ACC112 (cell line): Measurements from ENCODE around the gene HDAC3.
"Not testable (repeated sequence)": the region's sequence is repeated elsewhere in the genome, so short reads cannot be mapped to it uniquely, and the experiment has no call there.

Experiments
- H2AFZ ChIP-seq: fragments of 200-600 bp; sonication (generic); one replicate; pipeline ENCODE4 v1.6.0; 2017; ENCODE audit warnings: antibody characterized with exemption, low read length; ENCODE audit not compliant: unreplicated experiment
- H3K27ac ChIP-seq: fragments of 200-600 bp; sonication (generic); 2 replicates; pipeline ENCODE4 v1.5.1; 2014; ENCODE audit warnings: low read depth, mild to moderate bottlenecking, antibody characterized with exemption, low read length, moderate library complexity
- H3K27me3 ChIP-seq: fragments of 200-600 bp; sonication (generic); 2 replicates; pipeline ENCODE4 v1.6.1; 2014; ENCODE audit warnings: mild to moderate bottlenecking, antibody characterized with exemption, low read length, moderate library complexity, mixed read lengths; ENCODE audit not compliant: insufficient read depth
- H3K36me3 ChIP-seq: fragments of 200-600 bp; sonication (generic); 2 replicates; pipeline ENCODE4 v1.6.1; 2016; ENCODE audit warnings: mild to moderate bottlenecking, antibody characterized with exemption, low read length, moderate library complexity, mixed read lengths; ENCODE audit not compliant: insufficient read depth
- H3K4me1 ChIP-seq: fragments of 200-600 bp; sonication (generic); one replicate; pipeline ENCODE4 v1.6.1; 2016; ENCODE audit warnings: low read length, mixed read lengths; ENCODE audit not compliant: insufficient read depth, unreplicated experiment, control insufficient read depth
- H3K4me3 ChIP-seq: fragments of 200-600 bp; sonication (generic); 2 replicates; pipeline ENCODE4 v1.5.1; 2014; ENCODE audit warnings: mild to moderate bottlenecking, low read depth, low read length
- H3K79me2 ChIP-seq: fragments of 200-600 bp; sonication (generic); one replicate; pipeline ENCODE4 v1.6.0; 2016; ENCODE audit warnings: low read length; ENCODE audit not compliant: control insufficient read depth, unreplicated experiment, insufficient read depth

The HDAC3 gene

GRCh38 chr5:141617128-141617527 lies 19.5 kb downstream of the HDAC3 start:
- H3K36me3 ChIP-seq = peaks cover 13% of the 10 kb centered on the region
- H3K27ac ChIP-seq = peak overlapping the region; percentile 57
- H2AFZ ChIP-seq = no peak overlapping the region
- H3K4me3 ChIP-seq = peak overlapping the region; percentile 89
- H3K79me2 ChIP-seq = peaks cover 57% of the 10 kb centered on the region
- no peaks in the 10 kb centered on the region for H3K27me3 ChIP-seq
- H3K4me1 ChIP-seq = peaks cover 18% of the 10 kb centered on the region

GRCh38 chr5:141615991-141616720 lies 20.5 kb downstream of the HDAC3 start:
- Histone ChIP-seq H2AFZ (no peak overlapping the region), H3K27ac (no peak overlapping the region), H3K4me3 (peak overlapping the region; percentile 89), H3K79me2 (peaks cover 66% of the 10 kb centered on the region), H3K4me1 (peaks cover 18% of the 10 kb centered on the region), H3K36me3 (peaks cover 13% of the 10 kb centered on the region), H3K27me3 (no peaks in the 10 kb centered on the region)

- Histone ChIP-seq H3K36me3 (0 out of 2 replicates have a peak, but pooled peaks cover 8% of the 10 kb centered on the region), H2AFZ (no peak overlapping the region), H3K4me1 (peaks cover 18% of the 10 kb centered on the region), H3K4me3 (no peak overlapping the region), H3K79me2 (peaks cover 88% of the 10 kb centered on the region), H3K27ac (no peak overlapping the region), H3K27me3 (no peaks in the 10 kb centered on the region)
Observed at GRCh38 chr5:141613344-141613743, 23.3 kb downstream of the HDAC3 start.

- no peak overlapping the region for H3K4me3 ChIP-seq
- 0 out of 2 replicates have a peak, but pooled peaks cover 7% of the 10 kb centered on the region for H3K36me3 ChIP-seq
Observed at GRCh38 chr5:141611289-141611688, 25.4 kb downstream of the HDAC3 start.

GRCh38 chr5:141609921-141610320 lies 26.7 kb downstream of the HDAC3 start:
- not testable (repeated sequence) for H3K36me3 ChIP-seq, H3K27me3 ChIP-seq, H2AFZ ChIP-seq, H3K4me3 ChIP-seq, H3K27ac ChIP-seq
- peaks cover 11% of the 10 kb centered on the region for H3K4me1 ChIP-seq
- peaks cover 91% of the 10 kb centered on the region for H3K79me2 ChIP-seq

More at GRCh38 chr5:141611289-141611688, 25.4 kb downstream of the HDAC3 start:
- Histone ChIP-seq H3K4me1 (peaks cover 6% of the 10 kb centered on the region), H2AFZ (no peak overlapping the region), H3K79me2 (peaks cover 88% of the 10 kb centered on the region), H3K27ac (no peak overlapping the region), H3K27me3 (no peaks in the 10 kb centered on the region)

- Histone ChIP-seq H3K36me3 (no peaks in the 10 kb centered on the region), H3K27ac (no peak overlapping the region), H3K79me2 (peaks cover 88% of the 10 kb centered on the region), H3K4me1 (peaks cover 18% of the 10 kb centered on the region), H3K27me3 (no peaks in the 10 kb centered on the region), H3K4me3 (no peak overlapping the region), H2AFZ (no peak overlapping the region)
Observed at GRCh38 chr5:141609044-141609443, 27.6 kb downstream of the HDAC3 start.

GRCh38 chr5:141608557-141608956 lies 28.1 kb downstream of the HDAC3 start:
- H3K79me2 ChIP-seq = peaks cover 88% of the 10 kb centered on the region
- H3K36me3 ChIP-seq = no peaks in the 10 kb centered on the region
- no peaks in the 10 kb centered on the region for H3K27me3 ChIP-seq
- H3K27ac ChIP-seq = no peak overlapping the region
- H3K4me3 ChIP-seq = no peak overlapping the region
- H2AFZ ChIP-seq = no peak overlapping the region
- H3K4me1 ChIP-seq = peaks cover 23% of the 10 kb centered on the region

GRCh38 chr5:141608046-141608445 lies 28.6 kb downstream of the HDAC3 start:
- Histone ChIP-seq H3K27me3 (no peaks in the 10 kb centered on the region), H3K36me3 (no peaks in the 10 kb centered on the region), H3K4me1 (peaks cover 23% of the 10 kb centered on the region), H2AFZ (no peak overlapping the region), H3K79me2 (peaks cover 87% of the 10 kb centered on the region), H3K4me3 (no peak overlapping the region), H3K27ac (no peak overlapping the region)

GRCh38 chr5:141605523-141606277 lies 30.9 kb downstream of the HDAC3 start:
- H3K27ac ChIP-seq = peak overlapping the region; percentile 93
- peaks cover 86% of the 10 kb centered on the region for H3K79me2 ChIP-seq
- H2AFZ ChIP-seq = no peak overlapping the region
- H3K36me3 ChIP-seq = no peaks in the 10 kb centered on the region
- no peaks in the 10 kb centered on the region for H3K27me3 ChIP-seq
- no peak overlapping the region for H3K4me3 ChIP-seq
- peaks cover 23% of the 10 kb centered on the region for H3K4me1 ChIP-seq

- H3K27me3 ChIP-seq = no peaks in the 10 kb centered on the region
- H3K36me3 ChIP-seq = no peaks in the 10 kb centered on the region
- H2AFZ ChIP-seq = no peak overlapping the region
- peaks cover 90% of the 10 kb centered on the region for H3K79me2 ChIP-seq
- H3K27ac ChIP-seq = peak overlapping the region; percentile 93
- peak overlapping the region; percentile 58 for H3K4me3 ChIP-seq
- peaks cover 31% of the 10 kb centered on the region for H3K4me1 ChIP-seq
Observed at GRCh38 chr5:141603923-141604717, 32.5 kb downstream of the HDAC3 start.
